Activated CD4-positive, alpha-beta T cell treated with anti-CD3 and anti-CD28 coated beads, Interleukin-2, Interleukin-6, amounts not matched to agents 100 ng/mL and 50 ng/mL, durations not matched to agents 16 hours and 8 hours (primary cell): ENCODE data around the gene TMEM176A.

Experiments used
- DNase-seq: peaks from one replicate; pipeline ENCODE4 v3.0.0-alpha.2; 2020

The TMEM176A gene

DNA sequence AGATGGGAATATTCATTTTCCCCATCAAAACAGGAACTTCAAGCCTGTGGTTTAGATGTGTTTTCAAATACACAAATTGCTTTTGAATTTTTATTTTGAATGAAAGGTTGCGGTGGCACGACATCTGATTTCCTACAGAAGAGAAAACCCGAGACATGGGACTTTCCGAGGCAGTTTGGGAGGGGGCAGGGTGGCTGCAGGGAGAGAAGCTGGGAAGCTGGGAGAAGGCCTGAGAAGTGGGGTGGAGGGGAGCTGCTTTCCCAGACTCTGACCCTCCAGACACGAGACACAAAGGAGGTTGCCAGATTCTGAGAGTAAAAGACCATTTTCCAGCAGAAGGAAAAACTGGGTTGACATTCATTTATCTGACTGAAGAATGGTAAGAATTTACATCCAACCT is 19.6 kb downstream of the TMEM176A start:
- DNase-seq = no peak

GRCh38 chr7:150820578-150821198 is 20.1 kb downstream of the TMEM176A start:
- no peak for DNase-seq

- DNase-seq = no peak
Observed at GRCh38 chr7:150823043-150823442, 22.5 kb downstream of the TMEM176A start.

- no peak for DNase-seq
Observed at GRCh38 chr7:150823484-150824126, 23.0 kb downstream of the TMEM176A start.

GRCh38 chr7:150824379-150825177 is 24.0 kb downstream of the TMEM176A start:
- DNase-seq = no peak

DNA sequence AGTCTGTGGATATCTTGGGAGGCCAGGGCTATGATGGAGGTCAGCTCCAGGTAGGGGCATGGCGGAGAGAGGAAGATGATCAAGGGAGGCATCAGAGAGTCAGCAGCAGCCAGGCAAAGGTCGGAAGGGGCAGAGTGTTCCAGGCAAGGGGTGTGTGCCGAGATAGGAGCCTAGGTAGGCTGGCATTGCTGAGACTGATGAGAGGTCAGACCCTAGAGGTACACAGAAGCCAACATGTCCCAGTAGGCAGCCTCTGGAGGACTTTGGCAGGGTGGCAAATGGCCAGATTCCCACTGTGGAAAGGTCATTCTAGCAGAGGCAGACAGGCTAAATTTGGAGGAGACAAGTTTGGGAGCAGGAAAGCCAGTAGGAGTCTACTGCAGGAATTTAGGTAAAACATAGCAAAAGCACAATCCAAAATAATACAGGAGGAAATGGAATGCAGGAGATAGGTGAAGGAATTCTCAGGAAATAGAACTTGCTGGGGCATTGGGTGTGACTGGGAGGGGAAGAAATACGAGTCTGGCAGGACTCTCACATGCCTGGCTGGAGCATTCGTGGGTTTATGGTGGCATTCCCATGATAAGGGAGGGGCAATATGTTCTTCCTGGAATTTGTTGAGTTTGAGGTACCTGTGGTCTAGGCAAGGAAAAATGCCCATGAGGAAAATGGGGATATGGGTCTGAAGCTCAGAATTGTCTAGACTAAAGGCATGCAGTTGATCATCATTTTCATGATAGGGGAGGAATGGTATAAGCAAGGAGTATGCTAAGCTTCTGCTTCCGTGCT is 25.7 kb downstream of the TMEM176A start:
- no peak for DNase-seq

DNA sequence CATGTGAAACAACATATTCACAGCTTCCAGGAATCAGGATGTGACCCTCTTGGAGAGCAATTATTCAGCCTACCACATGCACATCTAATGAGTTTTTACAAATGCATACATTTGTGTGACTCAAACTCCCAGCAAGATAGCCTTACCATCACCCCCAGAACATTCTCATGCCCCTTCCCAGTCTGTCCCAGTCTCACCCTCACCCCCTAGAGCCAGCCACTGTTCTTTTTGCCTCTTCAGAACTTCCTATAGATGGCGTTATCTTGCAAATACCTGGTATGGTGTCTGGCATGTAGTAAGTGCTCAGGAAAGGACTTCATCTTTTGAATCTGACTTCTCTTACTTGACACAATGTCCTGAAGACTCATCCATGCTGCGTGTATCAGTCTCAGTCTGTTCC is 27.8 kb downstream of the TMEM176A start:
- DNase-seq = no peak

DNA sequence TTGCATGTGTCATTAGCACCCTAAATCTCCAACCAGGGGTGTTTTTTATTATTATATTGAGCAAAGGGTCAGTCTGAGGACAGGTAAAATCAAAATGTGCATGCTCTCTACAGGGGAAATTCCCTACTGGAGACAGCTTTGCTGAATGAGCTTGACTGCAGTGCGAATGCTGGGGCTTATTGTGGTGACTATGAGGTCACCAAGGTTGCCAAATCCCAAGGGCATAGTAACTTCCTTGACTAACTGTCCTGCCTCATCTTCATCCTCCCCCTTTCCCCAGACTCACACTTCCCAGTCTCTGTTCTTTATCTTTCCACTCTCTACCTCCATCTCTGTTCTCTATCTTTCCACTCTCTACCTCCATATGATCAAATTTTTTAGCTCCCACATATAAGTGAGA is 28.9 kb downstream of the TMEM176A start:
- DNase-seq = no peak

DNA sequence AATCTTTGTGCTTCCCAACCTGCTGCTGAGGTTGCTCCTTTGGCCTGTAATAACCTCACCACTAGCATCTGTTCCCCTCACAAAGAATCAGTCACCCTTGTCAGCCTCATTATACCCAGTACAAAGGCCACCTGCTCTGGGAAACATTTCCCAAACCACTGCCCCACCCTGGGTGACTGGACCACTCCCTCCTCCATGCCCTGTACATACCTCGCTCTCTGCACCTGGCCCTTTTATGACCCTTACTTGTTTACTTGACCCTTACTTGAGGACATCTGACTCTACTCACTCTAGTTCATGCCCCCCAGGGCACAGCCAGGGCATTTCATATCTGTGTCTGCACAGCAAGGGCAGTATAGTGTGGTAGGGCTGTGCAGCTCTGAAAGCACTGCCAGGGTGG is 30.4 kb downstream of the TMEM176A start:
- no peak for DNase-seq

- no peak for DNase-seq
Observed at GRCh38 chr7:150831851-150832250, 31.3 kb downstream of the TMEM176A start.

DNA sequence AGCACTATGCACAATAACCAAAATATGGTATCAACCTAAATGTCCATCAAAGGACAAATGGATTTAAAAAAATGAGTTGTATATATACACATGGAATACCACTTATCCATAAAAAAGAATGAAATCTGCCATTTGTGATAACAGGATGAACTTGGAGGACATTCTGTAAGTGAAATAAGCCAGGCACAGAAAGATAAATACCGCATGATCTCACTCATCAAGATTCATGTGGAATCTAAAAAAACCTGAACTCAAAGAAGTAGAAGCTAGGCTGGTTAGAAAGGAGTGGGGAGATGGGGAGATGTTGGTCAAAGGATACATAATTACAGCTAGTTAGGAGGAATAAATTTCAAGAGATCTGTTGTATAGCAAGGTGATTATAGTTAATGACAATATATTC is 34.5 kb downstream of the TMEM176A start:
- DNase-seq = no peak

GRCh38 chr7:150835702-150836280 is 35.2 kb downstream of the TMEM176A start:
- DNase-seq = no peak

DNA sequence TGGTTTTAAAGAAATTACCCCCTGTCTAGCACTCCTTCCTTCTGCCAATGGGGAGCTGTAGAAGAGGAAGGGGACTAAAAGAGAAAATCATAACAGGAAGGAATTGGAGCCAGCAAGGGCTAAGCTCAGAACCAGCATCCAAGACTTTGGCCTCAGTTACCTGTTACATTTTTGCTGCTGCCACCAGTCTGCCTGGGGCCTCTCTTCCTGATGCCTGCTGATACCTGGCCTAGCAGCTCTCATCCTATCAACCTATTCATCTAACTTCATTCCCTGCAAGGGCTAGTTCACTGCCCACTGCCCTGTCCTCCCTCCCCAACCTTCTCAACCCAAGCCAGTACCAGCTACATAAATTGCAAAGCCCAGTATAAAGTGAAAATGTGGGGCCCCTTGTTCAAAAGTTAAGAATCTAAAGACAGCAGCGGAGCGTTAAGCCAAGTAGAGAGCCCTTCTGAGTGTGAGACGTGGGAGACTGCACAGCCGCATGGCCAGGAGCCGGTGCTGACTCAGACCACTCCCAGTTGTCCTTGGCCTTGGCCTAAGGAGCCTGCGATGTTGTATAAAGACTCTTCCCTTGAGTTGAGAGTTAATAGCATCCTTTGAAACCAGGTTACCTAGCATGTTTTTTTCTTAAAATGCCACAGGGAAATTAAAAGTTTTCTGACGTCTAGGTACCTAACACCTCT is 38.5 kb downstream of the TMEM176A start:
- no peak for DNase-seq

GRCh38 chr7:150842018-150842417 is 41.4 kb downstream of the TMEM176A start:
- DNase-seq = no peak

GRCh38 chr7:150842716-150843115 is 42.1 kb downstream of the TMEM176A start:
- DNase-seq = no peak

- DNase-seq = no peak
Observed at GRCh38 chr7:150845421-150845861, 44.9 kb downstream of the TMEM176A start.

- DNase-seq = no peak
Observed at GRCh38 chr7:150846291-150847115, 45.9 kb downstream of the TMEM176A start.

- DNase-seq = no peak
Observed at GRCh38 chr7:150847536-150847935, 47.0 kb downstream of the TMEM176A start.

DNA sequence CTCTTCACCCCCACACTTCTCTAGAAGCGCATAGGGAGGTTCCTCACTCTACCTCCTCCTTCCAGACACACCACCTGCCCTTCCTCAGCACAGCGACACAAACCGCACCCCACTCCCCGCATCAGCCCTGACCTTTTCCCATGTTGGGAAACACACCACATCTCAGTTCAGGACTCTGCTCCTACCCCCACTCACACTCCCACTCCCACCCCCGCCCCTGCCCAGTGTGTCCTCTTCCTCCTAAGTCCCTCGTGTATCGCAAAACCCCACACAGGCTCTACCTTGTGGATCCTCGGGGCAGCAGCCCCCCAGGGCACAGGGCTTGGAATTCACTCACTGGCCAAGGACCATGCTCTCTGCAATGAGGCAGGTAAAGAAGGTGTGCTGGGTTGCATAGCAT is 47.5 kb downstream of the TMEM176A start:
- DNase-seq = no peak

DNA sequence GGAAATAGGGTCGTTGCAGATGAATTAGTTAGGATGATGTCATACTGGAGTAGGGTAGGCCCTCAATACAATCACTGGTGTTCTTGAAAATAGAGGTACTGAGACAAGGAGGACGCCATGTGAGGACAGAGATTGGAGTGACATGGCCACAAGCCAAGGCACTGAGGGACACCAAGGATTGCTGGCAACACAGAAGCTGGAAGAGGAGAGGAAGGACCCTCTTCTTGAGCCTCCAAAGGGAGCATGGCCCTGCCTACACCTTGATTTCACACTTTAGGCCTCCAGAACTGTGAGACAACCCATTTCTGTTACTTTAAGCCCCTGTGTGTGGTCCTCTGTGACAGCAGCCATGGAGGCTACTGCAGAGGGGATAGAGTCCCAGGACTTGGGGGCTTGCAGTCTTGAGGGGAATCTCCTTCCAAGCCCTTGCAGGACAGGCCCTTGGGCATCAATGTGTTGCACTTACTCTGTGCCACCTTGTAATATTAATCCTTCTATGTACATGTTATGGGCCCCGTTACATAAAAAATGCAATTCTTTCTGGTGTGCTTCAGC is 48.1 kb downstream of the TMEM176A start:
- DNase-seq = no peak

GRCh38 chr7:150849204-150849775 is 48.7 kb downstream of the TMEM176A start:
- no peak for DNase-seq
